ENCODE data around the gene SSTR4.
A peak's percentile ranks its signal among the peaks of the same experiment; 100 is the strongest.

Gene SSTR4

DNA sequence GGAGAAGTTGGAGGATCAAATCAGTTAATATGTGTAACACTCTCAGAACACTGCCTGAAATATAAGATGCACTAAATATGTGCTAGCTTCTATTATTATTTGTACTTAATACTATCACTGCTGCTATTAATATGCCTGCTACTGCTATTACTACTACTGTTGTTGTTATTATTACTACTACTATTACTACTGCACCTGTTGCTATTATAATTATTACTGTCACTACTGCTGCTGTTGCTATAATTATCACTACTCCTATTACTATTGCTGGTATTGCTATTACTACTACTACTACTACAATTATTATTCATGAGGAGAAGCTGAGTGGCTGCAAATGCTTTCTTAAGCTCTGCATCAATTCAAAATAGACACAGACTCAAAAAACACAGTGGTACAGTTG lies 16.7 kb upstream of the SSTR4 start:
- Histone ChIP-seq H3K4me1 (ENCODE audit: insufficient read depth, poor library complexity, severe bottlenecking) (peaks cover 2% of the 10 kb centered on the region), H3K27me3 (ENCODE audit: insufficient read depth, poor library complexity, severe bottlenecking) (no peaks in the 10 kb centered on the region), H3K4me3 (ENCODE audit: severe bottlenecking) (no peak overlapping the region), H3K9me3 (ENCODE audit: severe bottlenecking) (no peaks in the 10 kb centered on the region), H3K27ac (ENCODE audit: poor library complexity, severe bottlenecking) (no peak overlapping the region), H3K36me3 (ENCODE audit: low read depth) (no peaks in the 10 kb centered on the region)
- TF ChIP-seq, protein P1, sequence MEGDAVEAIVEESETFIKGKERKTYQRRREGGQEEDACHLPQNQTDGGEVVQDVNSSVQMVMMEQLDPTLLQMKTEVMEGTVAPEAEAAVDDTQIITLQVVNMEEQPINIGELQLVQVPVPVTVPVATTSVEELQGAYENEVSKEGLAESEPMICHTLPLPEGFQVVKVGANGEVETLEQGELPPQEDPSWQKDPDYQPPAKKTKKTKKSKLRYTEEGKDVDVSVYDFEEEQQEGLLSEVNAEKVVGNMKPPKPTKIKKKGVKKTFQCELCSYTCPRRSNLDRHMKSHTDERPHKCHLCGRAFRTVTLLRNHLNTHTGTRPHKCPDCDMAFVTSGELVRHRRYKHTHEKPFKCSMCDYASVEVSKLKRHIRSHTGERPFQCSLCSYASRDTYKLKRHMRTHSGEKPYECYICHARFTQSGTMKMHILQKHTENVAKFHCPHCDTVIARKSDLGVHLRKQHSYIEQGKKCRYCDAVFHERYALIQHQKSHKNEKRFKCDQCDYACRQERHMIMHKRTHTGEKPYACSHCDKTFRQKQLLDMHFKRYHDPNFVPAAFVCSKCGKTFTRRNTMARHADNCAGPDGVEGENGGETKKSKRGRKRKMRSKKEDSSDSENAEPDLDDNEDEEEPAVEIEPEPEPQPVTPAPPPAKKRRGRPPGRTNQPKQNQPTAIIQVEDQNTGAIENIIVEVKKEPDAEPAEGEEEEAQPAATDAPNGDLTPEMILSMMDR (IDR thresholded peaks at IDR 0.05; ENCODE audit: poor library complexity, severe bottlenecking): no peak
- DNase-seq (ENCODE audit: low spot score) (no peak), ATAC-seq (ENCODE audit: low read depth) (no peak)

GRCh38 chr20:23018941-23019340 lies 16.2 kb upstream of the SSTR4 start:
- Histone ChIP-seq H3K9me3 (ENCODE audit: severe bottlenecking) (no peaks in the 10 kb centered on the region), H3K36me3 (ENCODE audit: low read depth) (no peaks in the 10 kb centered on the region), H3K27ac (ENCODE audit: poor library complexity, severe bottlenecking) (no peak overlapping the region), H3K27me3 (ENCODE audit: insufficient read depth, poor library complexity, severe bottlenecking) (no peaks in the 10 kb centered on the region), H3K4me1 (ENCODE audit: insufficient read depth, poor library complexity, severe bottlenecking) (no peaks in the 10 kb centered on the region), H3K4me3 (ENCODE audit: severe bottlenecking) (no peak overlapping the region)
- TF ChIP-seq, protein P1 (IDR thresholded peaks at IDR 0.05; ENCODE audit: poor library complexity, severe bottlenecking): no peak
- ATAC-seq (ENCODE audit: low read depth) (no peak), DNase-seq (ENCODE audit: low spot score) (no peak)

- Histone ChIP-seq H3K4me3 (ENCODE audit: severe bottlenecking) (no peak overlapping the region), H3K36me3 (ENCODE audit: low read depth) (no peaks in the 10 kb centered on the region), H3K4me1 (ENCODE audit: insufficient read depth, poor library complexity, severe bottlenecking) (no peaks in the 10 kb centered on the region), H3K27me3 (ENCODE audit: insufficient read depth, poor library complexity, severe bottlenecking) (no peaks in the 10 kb centered on the region), H3K27ac (ENCODE audit: poor library complexity, severe bottlenecking) (no peak overlapping the region), H3K9me3 (ENCODE audit: severe bottlenecking) (no peaks in the 10 kb centered on the region)
- ATAC-seq (ENCODE audit: low read depth) (no peak), DNase-seq (ENCODE audit: low spot score) (no peak)
- TF ChIP-seq, protein P1 (IDR thresholded peaks at IDR 0.05; ENCODE audit: poor library complexity, severe bottlenecking): no peak
These were observed 15.7 kb upstream of the SSTR4 start for GRCh38 chr20:23019403-23019802.

DNA sequence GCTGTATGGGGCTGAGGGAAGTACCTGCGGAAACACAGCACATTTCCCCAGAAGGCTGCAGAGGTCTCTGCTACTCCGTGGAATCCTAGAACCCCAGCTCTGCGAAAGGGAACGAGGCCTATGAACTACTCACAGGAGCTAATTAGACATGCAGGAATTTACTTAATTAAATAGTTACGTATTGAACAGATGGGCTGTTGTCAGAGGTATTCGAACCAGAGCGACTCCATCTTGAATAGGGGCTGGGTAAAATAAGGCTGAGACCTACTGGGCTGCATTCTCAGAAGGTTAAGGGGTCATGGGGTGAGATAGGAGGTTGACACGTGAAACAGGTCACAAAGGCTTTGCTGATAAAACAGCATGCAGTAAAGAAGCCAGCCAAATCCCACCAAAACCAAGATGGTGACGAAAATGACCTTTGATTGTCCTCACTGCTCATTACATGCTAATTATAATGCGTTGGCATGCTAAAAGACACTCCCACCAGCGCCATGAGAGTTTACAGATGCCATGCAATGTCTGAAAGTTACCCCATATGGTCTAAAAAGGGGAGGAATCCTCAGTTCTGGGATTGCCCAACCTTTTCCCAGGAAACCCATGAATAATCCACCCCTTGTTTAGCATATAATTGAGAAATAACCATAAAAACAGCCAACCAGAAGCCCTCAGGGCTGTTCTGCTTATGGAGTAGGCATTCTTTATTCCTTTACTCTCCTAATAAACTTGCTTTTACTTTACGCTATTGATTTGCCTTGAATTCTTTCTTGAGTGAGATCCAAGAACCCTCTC lies 14.7 kb upstream of the SSTR4 start:
- DNase-seq (ENCODE audit: low spot score) (no peak), ATAC-seq (ENCODE audit: low read depth) (no peak)
- Histone ChIP-seq H3K27me3 (ENCODE audit: insufficient read depth, poor library complexity, severe bottlenecking) (no peaks in the 10 kb centered on the region), H3K4me3 (ENCODE audit: severe bottlenecking) (no peak overlapping the region), H3K9me3 (ENCODE audit: severe bottlenecking) (no peaks in the 10 kb centered on the region), H3K27ac (ENCODE audit: poor library complexity, severe bottlenecking) (no peak overlapping the region), H3K36me3 (ENCODE audit: low read depth) (no peaks in the 10 kb centered on the region), H3K4me1 (ENCODE audit: insufficient read depth, poor library complexity, severe bottlenecking) (peaks cover 2% of the 10 kb centered on the region)
- TF ChIP-seq, protein P1 (IDR thresholded peaks at IDR 0.05; ENCODE audit: poor library complexity, severe bottlenecking): no peak

- Histone ChIP-seq H3K27ac (ENCODE audit: poor library complexity, severe bottlenecking) (no peak overlapping the region), H3K36me3 (ENCODE audit: low read depth) (no peaks in the 10 kb centered on the region), H3K4me1 (ENCODE audit: insufficient read depth, poor library complexity, severe bottlenecking) (peaks cover 4% of the 10 kb centered on the region), H3K27me3 (ENCODE audit: insufficient read depth, poor library complexity, severe bottlenecking) (no peaks in the 10 kb centered on the region), H3K4me3 (ENCODE audit: severe bottlenecking) (no peak overlapping the region), H3K9me3 (ENCODE audit: severe bottlenecking) (no peaks in the 10 kb centered on the region)
- TF ChIP-seq, protein P1 (IDR thresholded peaks at IDR 0.05; ENCODE audit: poor library complexity, severe bottlenecking): no peak
- ATAC-seq (ENCODE audit: low read depth) (peak; percentile 59; the same call in 1 of the 3 replicates), DNase-seq (ENCODE audit: low spot score) (peak; percentile 5)
These were observed 13.6 kb upstream of the SSTR4 start for GRCh38 chr20:23021541-23021940.
